T1000 (cell line): Measurements from ENCODE around the gene DNAAF1.

Experiments used
- DNase-seq: peaks from one replicate; lab custom pipeline; 2025; ENCODE audit warnings: mixed read lengths; lab: John Stamatoyannopoulos, UW

Gene DNAAF1

DNA sequence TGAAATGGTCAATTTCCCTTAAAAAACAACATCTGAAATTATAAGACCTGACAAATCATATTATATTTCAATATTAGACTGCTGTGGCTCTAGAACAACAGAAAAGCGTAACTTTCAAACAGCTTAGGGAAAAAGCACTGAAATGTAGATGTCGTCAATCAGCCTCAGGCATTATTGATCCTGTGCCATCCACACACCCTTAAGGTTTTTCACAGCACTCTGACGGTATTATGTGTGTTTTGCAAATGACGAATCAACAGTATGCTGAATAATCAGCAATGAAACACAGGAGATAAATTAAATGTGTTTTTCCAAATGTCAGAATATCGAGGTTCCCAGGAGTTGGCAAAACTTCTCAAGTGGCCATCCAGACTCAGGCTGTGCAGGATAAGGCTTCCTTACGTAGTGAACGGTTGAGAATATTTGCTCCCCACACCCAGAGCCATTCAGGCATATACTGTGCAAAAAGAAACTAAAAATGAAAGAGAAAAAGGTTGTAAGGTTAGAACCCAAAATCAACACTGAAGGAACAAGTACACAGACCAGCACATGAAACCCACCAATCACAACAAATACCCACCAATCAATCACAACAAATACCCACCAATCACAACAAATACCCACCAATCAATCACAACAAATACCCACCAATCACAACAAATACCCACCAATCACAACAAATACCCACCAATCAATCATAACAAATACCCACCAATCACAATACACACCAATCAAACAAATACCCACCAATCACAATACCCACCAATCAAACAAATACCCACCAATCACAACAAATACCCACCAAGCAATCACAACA, 20.6 kb upstream of the DNAAF1 start:
- no peak for DNase-seq

GRCh38 chr16:84131117-84131516, 14.0 kb upstream of the DNAAF1 start:
- no peak for DNase-seq

GRCh38 chr16:84132527-84133285, 12.4 kb upstream of the DNAAF1 start:
- DNase-seq: no peak

DNA sequence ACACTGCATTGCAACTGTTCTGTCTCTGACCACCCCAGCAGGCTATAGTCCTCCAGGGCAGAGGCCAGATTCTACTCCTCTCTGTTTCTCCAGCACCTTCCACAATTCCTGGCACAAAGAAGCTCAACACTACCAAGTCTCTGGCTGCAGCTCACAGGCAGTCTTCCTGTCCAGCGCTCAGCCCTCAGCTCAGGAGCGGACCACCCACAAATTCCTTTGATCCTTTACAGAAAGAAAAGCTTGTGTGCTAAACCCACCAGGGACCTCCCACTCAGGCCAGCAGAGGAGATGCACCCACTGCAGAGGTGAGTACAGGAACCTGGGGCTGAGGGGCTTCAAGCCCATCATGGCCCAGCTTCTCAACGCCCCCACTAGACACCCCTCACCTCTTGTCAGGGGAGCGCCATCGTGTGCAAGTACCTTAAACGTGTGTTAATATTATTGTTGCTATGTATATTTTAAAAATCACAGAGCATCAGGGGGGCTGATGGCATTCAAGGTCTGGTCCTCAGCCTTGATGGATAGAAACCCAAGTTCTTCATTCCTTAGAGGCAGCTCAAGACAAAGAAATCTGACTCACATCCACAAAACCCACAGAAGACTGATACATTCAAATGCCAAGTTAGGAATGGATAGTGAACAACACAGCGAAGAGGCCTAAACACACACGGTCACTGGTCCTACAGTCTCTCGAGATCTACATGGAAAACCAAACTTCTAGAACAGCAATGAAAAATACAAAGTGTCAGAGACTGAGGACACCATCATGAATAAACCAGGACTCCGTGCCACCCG, 8.6 kb upstream of the DNAAF1 start:
- DNase-seq: no peak

DNA sequence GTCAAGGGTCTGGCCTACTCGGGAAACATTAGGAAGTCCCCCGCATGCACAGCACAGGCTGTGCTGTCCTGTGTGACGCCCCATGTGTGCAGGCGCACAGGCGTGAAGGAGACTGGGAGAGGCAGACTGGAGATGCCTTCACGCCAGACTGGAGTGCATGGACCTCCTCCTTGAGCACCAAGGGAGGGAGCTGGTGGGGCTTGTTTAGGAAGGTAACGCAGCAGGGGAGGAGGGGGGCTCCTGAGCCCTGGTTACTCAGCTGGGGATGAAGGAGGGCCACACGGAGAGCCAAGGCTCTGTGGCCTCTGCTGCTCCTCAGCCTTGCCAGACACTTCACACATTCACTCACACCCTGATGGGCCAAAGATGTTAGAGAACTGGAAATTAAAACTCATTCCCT, 7.8 kb upstream of the DNAAF1 start:
- no peak for DNase-seq

DNA sequence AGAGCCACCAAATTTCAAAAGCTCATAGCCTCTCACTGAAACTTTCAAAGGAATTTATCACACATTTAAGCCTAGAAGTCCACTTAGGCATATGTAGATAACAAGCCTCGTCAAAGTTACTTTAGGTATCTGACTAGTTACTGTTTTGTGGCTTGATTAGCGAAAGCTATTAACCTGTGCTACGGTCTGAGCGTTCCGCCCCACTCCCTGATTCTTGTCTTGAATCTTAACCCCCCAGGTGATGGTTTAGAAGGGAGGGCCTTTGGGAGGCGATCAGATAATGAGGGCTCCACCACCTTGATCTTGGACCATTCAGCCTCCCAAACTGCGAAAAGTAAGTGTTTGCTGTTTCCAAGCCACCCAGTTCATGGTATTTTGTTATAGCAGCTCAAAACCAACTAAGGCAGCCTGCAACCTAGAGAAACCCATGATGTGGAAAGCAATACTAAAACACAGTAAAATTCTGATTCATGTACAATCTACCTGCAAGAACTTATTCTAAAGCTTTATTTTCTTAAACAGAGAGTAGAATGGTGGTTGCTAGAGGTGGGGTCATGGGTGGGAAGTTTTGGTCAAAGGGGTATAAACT, 7.2 kb upstream of the DNAAF1 start:
- no peak for DNase-seq

GRCh38 chr16:84138500-84138823, 6.6 kb upstream of the DNAAF1 start:
- DNase-seq: no peak

DNA sequence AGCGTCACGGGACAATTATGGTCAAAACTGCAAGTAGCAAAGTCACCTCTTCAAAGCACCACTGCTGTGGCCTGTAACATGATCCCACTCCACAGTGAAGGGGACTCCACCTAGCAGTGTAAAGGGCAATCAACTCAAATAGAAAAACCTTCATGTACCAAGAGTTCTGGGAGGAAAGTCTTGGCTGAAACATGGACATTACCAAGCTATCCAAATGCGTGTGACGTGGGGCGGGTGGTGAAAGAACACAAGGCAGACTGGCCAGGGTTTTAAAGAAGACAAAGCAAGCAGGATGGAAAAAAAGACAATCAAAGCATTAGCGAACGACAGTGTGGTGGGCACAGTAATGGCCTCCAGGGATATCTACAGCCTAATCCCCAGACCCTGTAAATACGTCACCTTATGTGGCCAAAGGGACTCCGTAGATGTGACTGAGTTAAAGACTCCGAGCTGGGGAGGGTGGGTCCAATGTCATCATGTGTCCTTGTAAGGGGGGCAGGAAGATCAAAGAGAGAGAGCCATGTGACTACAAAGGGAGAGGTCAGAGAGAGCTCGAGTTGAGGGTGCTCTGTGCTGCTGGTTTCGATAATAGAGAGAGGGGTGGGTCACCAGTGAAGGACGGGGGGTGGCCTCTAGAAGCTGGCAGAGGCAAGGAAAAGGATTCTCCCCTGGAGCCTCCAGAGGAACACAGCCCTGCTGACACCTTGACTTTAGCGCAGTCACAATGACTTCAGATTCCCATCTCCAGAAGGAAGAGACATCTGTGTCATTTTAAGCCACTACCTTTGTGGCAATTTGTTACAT, 6.1 kb upstream of the DNAAF1 start:
- no peak for DNase-seq

DNA sequence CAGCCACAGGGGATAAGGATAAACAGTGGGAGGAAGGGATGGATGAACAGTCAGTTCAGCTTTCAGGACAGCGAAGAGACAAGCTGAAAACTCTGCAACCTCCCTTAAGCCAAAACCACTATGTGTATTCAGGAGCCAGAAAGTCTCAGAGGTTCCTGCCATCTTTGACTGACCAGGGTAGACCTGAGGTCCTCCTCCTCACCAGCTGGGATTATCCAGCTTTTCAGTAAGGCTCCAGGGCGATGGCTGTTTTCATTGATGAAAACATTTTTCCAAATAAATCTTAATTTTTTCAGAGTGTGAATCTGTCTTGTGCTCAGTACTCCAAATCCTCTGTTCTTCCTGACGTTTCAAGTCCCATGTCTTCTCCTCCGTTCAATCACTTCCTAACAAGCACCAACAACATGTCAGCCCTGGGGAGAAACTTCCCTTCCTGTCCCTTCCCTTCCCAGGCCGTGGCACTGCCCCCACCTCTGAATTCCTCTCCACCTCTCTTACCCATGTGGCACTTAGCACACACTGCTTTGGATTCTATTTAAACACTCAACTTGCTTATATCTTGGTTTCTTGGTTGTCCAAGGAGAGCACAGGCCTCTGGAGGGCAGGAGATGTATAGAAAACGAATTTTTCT, 5.4 kb upstream of the DNAAF1 start:
- no peak for DNase-seq

DNA sequence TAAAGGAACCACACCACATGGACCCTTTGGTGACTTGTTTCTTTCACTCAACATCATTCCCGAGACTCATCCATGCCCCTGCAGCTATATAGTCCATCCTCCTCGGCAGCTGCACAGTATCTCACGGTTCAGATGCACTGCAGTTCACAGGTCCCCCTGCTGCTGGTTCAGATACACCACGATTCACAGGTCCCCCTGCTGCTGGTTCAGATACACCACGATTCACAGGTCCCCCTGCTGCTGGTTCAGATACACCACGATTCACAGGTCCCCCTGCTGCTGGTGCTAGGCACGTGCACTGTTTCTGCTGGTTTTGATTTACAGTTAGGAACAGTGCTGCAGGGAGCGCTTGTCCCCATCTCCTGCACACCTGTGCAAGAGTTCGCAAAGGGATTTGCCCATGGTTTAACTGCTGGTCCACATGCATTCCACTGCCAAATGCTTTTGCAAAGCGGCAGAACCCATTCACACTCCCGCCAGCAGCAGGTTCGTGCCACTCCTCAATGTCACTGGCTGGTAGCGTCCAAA, 3.9 kb upstream of the DNAAF1 start:
- DNase-seq: no peak

GRCh38 chr16:84143081-84143480, 2.0 kb upstream of the DNAAF1 start:
- no peak for DNase-seq

GRCh38 chr16:84143784-84144199, 1.3 kb upstream of the DNAAF1 start:
- no peak for DNase-seq

- DNase-seq: no peak
Observed at GRCh38 chr16:84144209-84144858, 774 bp upstream of the DNAAF1 start.

GRCh38 chr16:84150926-84151325, 5.8 kb downstream of the DNAAF1 start:
- no peak for DNase-seq

DNA sequence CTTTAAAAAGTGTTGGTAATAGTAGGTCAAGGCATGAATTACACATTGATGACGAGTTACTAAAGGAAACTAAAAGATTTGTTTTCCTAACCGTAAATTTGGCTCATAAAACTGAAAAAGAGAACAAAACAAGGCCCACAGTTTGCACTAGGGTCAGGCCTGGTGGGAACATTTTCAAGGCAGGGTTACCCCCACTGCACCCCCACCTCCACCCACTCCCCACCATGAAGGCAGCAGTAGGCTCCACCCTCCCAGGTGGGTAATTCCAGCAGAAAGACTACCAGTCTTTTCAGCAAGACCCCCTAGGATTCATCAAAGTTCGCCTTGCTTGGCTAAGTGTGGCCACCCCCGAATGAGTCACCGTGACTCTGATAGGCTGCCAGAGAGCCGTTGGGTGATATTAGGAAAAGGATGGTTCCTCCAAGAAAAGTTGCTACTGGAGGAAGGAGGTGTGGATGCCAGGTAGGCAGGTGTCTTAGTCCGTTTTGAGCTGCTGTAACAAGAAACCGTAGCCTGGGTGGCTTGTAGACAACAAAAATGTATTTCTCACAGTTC, 8.6 kb downstream of the DNAAF1 start:
- DNase-seq: no peak

GRCh38 chr16:84155226-84155625, 10.1 kb downstream of the DNAAF1 start:
- no peak for DNase-seq

- DNase-seq: no peak
Observed at GRCh38 chr16:84155771-84156170, 10.7 kb downstream of the DNAAF1 start.

- DNase-seq: no peak
Observed at GRCh38 chr16:84156342-84156784, 11.3 kb downstream of the DNAAF1 start.

GRCh38 chr16:84159007-84159406, 13.9 kb downstream of the DNAAF1 start:
- no peak for DNase-seq

GRCh38 chr16:84159800-84160199, 14.7 kb downstream of the DNAAF1 start:
- no peak for DNase-seq
